HG03469 (cell line): Measurements from ENCODE around the gene SFSWAP.
"Not testable (repeated sequence)": the region's sequence is repeated elsewhere in the genome, so short reads cannot be mapped to it uniquely, and the experiment has no call there.

Source experiments
- ATAC-seq: cut with Tn5 transposase; IDR thresholded peaks from one replicate; pipeline ENCODE4 v1.9.1; 2021; ENCODE audit warnings: mild to moderate bottlenecking, moderate library complexity, moderate number of reproducible peaks; ENCODE audit not compliant: unreplicated experiment

Gene SFSWAP

DNA sequence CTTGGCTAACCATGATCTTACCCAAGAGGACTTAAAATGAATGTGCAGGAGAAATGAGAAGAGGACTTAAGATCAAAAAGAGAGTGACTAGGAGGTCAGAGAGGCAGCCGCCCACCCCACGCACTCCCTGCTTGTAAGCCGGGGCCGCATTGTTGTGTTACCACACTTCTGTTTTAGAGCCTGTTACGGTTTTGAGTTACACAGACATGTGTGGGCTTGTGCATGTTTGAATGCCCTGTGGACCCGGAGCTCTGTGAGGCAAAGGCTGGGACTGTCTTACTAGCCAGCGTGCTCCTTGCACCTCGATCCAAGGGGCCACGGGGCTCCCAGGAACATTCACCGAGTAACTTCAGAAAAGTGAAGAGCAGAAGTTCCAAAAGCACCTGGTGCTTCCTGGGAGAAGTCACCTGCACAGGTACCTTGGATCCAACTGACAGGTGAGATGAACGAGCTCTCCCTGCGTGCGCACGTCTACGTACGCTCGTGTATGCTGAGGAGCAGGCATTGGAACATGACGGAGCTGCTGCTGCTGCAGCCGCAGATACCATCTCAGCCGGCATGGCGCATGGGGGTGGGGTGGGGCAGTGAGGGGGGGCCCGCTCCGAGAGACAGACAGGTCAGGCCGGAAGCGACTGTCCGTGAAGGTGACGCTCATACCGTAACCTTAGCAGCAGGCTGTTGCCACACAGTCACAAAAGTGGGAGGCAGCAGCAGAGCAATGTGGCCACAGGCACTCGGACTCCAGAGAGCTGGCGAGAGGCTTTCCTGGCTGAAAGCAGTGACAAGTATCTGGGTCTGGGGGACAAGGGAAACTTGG lies 23.7 kb downstream of the SFSWAP start:
- no peak for ATAC-seq

DNA sequence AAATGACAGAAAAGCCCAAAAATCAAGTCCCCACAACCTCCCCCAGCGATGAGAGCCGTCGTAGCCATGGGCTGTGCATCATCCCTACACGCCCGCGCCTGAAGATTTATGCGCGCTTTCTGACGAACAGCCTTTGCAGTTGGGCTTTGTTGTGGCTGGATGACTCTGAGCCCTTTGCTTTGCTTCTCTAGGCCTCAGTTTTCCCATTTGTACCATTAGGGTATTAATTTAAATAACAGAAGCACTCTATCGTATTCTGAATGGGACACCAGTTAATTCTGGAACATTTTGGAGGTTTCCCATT lies 24.2 kb downstream of the SFSWAP start:
- no peak for ATAC-seq

DNA sequence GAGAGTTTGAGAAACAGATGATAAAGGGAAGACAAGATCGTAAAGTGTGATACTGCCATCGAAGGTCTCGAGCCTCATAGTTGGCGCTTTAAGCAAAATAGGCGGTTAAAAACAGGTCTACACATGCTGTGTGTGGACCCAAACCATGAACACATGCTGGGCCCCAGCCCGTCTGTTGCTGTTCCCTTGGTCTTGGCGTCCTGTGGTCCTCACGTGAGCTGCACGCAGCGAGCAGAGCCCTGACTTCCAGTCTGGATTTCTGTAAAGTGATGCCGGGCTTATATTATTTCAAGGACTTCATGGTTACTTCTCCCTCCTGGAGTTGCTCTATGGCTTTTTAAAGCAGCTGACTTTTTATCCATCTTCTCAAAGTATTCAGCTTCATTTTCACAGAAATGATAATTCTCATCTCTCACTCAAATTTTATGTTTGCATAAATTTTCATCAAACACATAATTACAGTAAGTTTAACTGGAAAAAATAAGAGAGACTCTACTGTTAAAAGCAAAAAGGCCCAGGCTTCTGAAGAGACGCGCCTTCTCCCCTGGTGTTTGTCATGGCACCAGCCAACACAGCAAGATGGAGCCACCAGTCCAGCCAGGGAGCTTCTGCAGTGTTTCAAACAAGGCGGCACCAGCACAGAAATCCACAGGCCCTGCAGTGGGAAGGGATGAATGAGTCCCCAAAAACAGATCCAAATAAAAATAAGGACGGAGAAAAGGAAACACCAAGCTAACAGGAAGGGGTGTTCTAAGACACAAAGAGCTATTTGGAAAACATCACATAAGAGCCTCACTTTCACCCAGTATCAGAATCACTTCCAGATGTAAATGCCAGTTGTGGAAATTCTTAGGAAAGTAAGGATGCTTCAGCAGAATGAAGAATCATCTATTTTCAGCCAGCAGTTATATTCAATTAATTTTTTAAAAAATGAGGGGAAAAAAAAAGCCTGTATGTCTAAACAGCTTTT lies 24.9 kb downstream of the SFSWAP start:
- ATAC-seq, result no peak

DNA sequence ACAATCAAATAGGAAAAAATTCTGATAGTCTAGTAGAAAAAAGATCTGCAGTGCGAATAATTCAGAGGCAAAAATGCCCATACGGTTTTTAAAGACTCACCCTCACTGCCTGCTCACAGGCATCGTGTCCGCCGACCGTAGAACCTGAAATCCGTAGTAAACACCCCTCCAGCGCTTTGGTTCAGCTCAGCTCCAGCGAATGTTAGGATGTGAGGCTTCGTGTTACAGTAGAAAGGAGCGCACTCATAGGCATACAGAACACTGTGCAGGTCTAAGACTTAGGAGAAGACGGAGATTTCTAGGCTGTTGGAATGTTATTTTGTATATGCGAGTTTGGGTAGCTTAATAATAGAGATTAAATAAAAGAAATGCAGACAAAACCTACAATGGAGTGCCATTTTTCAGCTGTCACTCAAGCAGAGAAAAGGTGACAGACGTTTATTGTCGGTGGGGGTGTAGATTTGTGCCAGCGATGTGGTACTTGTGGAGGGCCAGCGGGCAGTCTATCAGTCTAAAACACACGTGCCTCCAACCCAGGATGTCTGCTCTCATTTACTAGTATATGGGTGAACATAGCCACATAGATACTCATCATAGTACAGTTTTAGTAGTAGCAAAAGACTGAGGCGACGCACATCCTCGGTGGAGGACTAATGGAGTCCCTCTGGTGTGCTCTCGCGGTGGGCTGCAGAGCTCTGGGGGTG lies 25.7 kb downstream of the SFSWAP start:
- no peak for ATAC-seq

DNA sequence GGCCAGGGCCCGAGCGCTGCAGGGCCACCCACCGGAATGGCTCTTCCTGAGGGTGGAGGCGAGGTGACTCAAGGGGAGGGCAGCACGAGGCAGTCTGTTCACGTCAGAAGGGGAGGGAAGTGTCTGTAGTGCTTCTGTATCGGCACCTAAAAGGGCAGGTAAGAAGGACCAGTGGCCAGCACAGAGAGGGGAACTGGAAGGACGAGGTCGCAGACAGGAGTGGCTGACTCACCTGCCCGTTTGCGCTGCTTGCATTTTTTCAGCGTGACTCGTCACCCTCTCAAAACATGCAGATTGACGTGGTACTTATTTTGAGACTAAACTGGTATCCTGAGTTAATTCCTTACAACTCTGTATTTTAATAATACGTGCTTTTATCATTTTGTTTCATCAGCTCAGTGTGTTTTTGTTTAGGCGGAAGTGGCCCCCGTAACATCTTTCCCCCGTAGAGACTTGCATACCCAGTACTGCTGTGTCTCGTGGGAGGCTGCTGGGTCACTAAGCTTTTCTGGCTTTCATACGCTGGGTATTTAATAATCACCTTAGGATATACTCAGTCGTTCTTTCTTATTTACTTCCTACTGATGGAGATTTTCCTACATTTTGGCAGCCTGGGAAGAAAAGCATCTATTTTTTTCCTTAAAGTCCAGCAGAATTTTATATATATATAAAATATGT lies 26.4 kb downstream of the SFSWAP start:
- ATAC-seq, result no peak

DNA sequence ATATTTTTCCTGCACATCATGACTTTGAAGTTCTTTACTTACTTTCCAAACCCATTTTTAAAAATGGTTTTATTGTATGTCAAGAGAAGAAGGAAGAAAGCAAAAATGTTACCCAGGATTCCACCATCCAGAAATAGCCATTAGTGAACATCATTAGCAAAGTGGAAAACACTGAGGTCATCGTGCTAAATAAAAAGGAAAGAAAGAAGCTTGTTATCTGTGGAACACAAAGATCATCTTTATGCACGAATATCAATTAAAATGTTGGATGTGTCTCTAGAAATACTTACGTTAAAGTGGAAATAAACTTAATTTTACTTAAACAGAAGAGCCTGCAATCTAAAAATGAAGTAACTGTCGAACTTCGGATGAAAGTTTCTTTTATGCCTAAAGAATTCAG lies 27.3 kb downstream of the SFSWAP start:
- ATAC-seq, result no peak

DNA sequence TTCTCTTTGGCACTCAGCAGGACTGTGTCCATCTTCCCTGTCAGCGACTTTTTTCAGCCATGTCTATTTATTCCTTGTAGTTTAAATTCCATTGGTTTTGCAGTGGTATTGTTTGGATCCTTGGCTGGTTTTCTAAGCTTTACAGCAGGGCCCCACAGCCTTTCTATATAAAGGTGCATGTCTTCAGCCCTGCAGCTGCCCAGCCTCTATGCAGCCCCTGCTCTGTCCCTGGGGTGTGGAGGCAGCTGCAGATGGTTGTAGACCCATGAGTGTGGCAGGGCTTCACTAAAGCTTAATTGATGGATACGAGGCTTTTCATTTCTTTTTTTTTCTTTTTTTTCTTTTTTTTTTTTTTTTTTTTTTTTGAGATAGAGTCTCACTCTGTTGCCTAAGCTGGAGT lies 29.7 kb downstream of the SFSWAP start:
- no peak for ATAC-seq

DNA sequence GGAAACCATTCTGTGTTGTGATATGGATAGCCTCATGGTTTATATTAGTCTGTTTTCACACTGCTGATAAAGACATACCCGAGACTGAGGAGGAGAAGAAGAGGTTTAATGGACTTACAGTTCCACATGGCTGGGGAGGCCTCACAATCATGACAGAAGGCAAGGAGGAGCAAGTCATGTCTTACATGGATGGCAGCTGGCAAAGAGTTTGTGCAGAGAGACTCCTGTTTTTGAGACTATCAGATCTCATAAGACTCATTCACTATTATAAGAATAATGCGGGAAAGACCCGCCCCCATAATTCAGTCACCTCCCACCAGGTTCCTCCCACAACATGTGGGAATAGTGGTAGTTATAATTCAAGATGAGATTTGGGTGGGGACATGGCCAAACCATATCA lies 31.9 kb downstream of the SFSWAP start:
- not testable (repeated sequence) for ATAC-seq

DNA sequence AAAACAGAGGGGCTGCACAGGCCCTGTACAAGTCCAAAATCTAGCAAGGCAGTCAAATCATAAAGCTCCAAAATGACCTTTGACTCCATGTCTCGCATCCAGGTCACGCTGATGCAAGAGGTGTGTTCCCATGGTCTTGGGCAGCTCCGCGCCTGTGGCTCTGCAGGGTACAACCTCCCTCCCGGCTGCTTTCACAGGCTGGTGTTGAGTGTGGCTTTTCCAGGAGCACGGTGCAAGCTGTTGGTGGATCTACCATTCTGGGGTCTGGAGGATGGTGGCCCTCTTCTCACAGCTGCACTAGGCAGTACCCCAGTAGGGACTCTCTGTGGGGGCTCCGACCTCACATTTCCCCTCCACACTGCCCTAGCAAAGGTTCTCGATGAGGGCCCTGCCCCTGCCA lies 32.5 kb downstream of the SFSWAP start:
- not testable (repeated sequence) for ATAC-seq

DNA sequence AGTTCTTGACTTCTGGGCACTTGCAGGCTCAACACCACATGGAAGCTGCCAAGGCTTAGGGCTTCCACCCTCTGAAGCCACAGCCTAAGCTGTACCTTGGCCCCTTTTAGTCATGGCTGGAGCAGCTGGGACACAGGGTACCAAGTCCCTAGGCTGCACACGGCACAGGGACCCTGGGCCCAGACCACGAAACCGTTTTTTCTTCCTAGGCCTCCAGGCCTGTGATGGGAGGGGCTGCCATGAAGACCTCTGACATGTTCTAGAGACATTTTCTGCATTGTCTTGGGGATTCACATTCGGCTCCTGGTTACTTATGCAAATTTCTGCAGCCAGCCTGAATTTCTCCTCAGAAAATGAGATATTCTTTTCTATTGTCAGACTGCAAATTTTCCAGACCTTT lies 33.0 kb downstream of the SFSWAP start:
- ATAC-seq, result not testable (repeated sequence)

DNA sequence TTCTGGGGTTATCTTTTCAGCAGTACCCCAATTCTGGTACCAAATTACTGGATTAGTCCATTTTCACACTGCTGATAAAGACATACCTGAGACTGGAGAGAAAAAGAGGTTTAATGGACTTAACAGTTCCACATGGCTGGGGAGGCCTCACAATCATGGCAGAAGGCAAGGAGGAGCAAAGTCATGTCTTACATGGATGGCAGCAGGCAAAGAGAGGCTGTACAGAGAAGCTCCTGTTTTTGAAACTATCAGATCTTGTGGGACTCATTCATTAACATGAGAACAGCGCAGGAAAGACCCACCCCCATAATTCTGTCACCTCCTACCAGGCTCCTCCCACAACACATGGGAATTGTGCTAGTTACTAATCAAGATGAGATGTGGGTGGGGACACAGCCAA lies 33.8 kb downstream of the SFSWAP start:
- not testable (repeated sequence) for ATAC-seq

DNA sequence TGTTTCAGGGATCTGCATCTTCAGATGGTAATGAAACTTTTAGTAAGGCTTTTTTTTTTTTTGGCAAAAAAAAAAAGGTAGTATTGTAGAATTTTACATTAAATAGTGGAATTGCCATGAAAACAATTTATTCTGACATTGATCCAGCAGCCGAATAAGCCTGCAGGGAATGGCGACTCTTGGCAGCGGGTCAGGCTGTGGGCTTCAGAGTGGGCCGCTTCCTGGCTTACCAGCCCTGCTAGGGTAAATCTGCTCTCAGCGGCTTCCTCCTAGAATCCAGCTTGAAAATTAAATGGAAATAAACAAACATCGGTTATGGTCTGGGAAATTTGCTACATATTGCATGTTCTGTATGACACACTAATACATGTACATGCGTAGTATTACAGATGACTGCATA lies 34.8 kb downstream of the SFSWAP start:
- ATAC-seq, result no peak

DNA sequence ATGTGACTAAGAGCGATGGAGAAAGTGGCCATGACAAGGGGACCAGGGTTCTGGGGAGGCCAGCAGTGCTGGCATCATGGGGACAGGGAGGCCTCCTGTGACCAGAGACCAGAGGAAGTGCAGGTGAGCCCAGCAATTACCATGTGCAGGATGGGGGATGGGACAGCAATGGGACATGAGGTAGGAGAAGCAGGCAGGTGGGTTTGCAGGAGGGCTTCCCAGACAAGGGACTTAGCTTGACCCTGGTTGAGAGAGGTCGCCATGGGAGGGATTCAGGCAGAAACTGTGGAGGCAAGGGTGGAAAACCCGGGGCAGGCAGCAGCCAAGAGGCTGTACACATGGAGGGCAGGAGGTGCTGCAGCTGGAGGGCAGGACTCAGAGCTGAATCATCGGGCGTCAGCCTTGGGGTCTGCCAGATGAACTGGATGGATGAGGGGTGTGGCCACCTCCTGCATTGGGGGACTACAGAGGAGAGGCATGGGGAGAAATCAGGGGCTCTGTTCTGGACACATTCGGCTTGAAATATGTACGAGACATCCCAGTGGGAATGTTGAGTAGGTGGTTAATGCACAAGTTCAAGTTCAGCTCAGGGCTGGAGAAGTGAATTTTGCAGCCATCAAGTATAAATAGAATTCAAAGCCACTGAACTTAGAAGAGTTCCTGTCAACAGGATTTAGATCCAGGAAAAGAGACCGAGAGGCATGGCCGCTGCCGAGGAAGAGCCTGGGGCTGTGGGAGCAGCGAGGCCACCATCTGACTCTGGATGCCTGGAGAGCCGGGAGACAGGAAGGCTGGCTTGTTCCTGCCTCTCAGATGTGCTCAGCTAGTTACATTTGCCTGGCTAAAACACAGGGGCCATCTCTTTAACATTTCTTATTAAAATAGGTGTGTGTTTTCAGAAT lies 36.6 kb downstream of the SFSWAP start:
- no peak for ATAC-seq

DNA sequence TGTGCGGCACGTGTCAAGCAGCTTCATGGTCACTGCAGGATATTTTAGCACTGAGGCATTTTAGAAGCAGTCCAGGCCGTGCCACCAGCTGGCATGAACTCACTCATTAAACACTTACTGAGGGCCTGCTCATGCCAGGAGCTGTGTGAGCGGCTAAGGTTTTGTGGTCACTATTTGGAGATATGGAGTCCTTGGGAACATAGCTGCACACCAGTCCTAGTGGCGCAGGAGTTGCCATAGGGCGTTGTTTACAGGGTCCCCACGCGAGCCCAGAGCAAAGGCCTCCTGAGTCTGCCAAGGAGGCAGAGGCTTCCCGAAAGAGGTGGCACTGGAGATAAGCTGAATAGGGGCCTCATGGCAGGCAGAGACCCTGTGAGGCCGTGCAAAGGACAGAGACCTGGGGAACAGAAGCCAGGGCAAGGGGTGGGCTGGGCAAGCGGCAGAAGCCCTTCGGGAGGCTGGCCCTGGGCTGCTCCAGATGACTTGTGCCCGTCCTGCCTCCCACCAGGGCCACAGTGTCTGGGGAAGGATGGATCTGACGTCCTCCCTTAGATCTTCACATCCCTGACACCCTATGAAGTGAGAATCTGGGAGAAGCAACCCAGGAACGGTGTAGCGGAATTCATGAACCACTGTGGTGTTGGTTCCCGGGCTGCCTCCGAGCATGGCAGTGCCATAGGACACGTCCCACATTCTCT lies 38.9 kb downstream of the SFSWAP start:
- ATAC-seq, result no peak

DNA sequence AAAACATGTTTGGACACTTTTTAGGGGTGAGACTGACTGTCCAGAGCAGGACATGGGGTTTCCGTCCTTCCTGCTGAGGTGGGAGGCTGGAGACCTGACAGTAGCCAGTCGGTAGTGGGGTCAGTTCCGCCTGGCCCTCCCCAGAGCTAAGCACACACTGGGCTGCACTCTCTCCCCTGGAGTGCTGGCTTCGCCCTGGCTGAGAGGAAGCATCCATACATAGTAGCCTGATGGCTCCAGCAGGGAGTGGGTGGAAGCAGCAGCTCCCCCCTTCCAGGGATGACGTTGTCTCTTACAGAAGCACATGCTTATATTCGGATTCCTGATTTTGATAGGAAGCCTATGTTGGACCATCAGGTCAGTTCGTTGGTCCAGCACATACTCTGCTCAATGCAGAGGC lies 40.4 kb downstream of the SFSWAP start:
- no peak for ATAC-seq

DNA sequence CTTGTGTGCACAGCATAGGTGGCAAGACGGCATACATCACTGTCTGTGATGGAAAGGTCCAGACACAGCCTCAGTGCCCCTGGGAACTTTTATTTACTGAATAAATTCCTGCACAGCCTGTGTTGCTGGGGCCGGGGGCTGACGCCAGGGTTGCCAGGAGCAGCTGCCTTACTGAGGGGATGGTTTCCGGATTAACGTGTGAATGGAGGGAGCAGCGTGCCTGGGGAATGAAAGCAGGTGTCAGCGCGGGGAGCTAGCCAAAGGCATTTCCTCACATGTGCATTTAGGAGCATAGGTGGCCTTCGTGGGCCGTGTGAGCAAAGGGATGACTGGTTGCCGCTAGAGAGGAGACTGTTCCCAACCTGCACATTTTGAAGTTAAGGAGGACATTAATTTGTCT lies 41.6 kb downstream of the SFSWAP start:
- ATAC-seq, result no peak

DNA sequence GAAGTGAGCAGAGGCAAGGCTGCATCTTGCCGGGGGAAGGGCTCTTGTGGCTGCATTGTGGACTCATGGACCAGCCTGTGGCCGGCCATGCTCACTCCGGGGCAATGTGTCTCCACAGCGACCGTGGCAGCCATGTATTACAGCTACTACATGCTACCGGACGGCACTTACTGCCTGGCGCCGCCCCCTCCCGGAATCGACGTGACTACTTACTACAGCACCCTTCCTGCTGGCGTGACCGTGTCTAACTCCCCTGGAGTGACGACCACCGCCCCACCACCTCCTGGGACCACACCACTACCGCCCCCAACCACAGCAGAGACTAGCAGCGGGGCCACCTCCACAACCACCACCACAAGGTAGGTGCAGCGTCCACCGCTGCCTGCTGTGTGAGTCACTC lies 42.1 kb downstream of the SFSWAP start:
- ATAC-seq, result no peak

DNA sequence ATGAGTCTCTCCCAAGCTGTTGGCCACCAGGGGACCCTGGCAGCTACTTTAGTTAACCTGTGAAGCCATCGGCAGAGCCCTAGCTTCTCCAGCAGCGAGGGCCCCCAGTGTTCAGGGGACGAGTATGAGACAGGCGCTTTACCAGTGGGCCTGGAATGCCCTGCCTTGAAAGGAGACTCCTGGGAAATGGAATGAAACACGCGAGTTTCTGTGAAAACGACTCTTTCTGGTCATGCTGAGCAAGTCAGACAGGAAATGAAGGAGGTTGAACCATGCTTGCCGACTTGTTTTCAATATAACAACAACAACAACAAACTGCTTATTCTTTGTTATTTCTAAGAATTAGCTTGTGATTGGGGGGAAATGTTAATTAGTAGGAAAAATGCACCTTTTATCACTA lies 42.9 kb downstream of the SFSWAP start:
- no peak for ATAC-seq

DNA sequence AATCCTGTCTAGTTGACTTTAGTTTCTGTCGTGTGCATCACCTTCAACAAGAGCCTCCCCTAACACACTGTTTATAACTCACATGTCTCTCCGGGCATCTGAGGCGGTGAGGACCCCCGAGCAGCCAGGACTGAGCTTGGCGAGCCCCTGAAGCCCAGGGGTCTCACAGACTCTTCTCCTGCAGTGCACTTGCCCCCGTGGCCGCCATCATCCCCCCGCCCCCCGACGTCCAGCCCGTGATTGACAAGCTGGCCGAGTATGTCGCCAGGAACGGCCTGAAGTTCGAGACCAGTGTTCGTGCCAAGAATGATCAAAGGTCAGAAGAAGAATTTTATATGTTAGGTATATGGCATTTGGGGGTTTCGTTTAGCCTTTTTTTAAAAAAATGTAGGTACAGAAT lies 43.3 kb downstream of the SFSWAP start:
- no peak for ATAC-seq
